Gastrocnemius medialis (tissue), 4 donors: ENCODE results near the gene ENPP5. TPM values are rescaled to one million over a fixed set of nuclear protein-coding genes. Genes with fewer than 3 reads are reported as not detected.

ENCODE experiments used
- ATAC-seq, 2 donors: fragments of 150-250 bp; one replicate each; pipeline ENCODE4 v1.9.1; 2016
- DNase-seq, 2 donors: peaks; one replicate each; pipeline ENCODE4 v3.0.0-alpha.2; 2019
- H3K27ac ChIP-seq, 4 donors: fragments of 200-600 bp; sonication (generic); 1 replicate in 1 of 4; 2 replicates in 3 of 4; pipeline ENCODE4 v1.5.1; 2016 to 2018; ENCODE audit warnings: mild to moderate bottlenecking in 2 of 4, moderate library complexity in 1 of 4
- H3K27me3 ChIP-seq, 3 donors: fragments of 200-600 bp; sonication (generic) in 2 of 3; 1 replicate in 1 of 3; 2 replicates in 2 of 3; pipeline versions ENCODE4 v1.5.1 to v1.6.0; 2016 to 2019; ENCODE audit warnings: mild to moderate bottlenecking in 1 of 3, moderate library complexity in 1 of 3
- H3K36me3 ChIP-seq, 2 donors: fragments of 200-600 bp; sonication (generic) in 1 of 2; one replicate each; pipeline ENCODE4 v1.5.1; 2017 to 2018
- H3K4me1 ChIP-seq, 2 donors: fragments of 200-600 bp; sonication (generic) in 1 of 2; one replicate each; pipeline ENCODE4 v1.5.1; 2016 to 2017; ENCODE audit warnings: mild to moderate bottlenecking in 2 of 2
- H3K4me3 ChIP-seq, 4 donors: fragments of 200-600 bp; sonication (generic) in 3 of 4; 1 replicate in 1 of 4; 2 replicates in 3 of 4; pipeline ENCODE4 v1.5.1; 2016 to 2019; ENCODE audit warnings: mild to moderate bottlenecking in 2 of 4
- H3K9me3 ChIP-seq, 3 donors: fragments of 200-600 bp; sonication (generic) in 2 of 3; 1 replicate in 1 of 3; 2 replicates in 2 of 3; pipeline ENCODE4 v1.5.1; 2016 to 2019
- CTCF ChIP-seq, 5 experiments: fragments of 450-650 bp in 3 of 5; fragments of 200-600 bp in 2 of 5; sonication (generic) in 2 of 5; IDR thresholded peaks in 4 of 5; conservative IDR thresholded peaks in 1 of 5; 1 replicate in 4 of 5; 2 replicates in 1 of 5; pipeline ENCODE4 v1.5.1; 2016 to 2019; ENCODE audit warnings: antibody characterized with exemption in 5 of 5, mild to moderate bottlenecking in 3 of 5, moderate library complexity in 3 of 5
- POLR2A ChIP-seq, 2 donors: fragments of 450-650 bp; IDR thresholded peaks; one replicate each; pipeline ENCODE4 v1.6.1; 2017; ENCODE audit warnings: antibody characterized with exemption in 2 of 2, mild to moderate bottlenecking in 2 of 2, moderate library complexity in 2 of 2
- in situ Hi-C, 4 donors: fragments of 200-750 bp; cut with MboI; loops; one replicate each; pipeline versions ENCODE4 v1.15.0 to v1.8.0; 2017; ENCODE audit warnings: low sequenced_read_pairs in 4 of 4
- intact Hi-C: fragments of 100-400 bp; cut with DNase I; formaldehyde crosslinking; loops from one replicate; pipeline ENCODE4 v1.15.1; 2023; ENCODE audit warnings: low total_unique reads
- total RNA-seq, 4 donors: library from RNA; depleted of rRNA; stranded (reverse); fragments of >200 nt; gene quantifications; one replicate each; pipeline versions ENCODE4 v1.1.0 to v1.2.3, GENCODE V29; 2016

Gene ENPP5
- total RNA-seq, 4 donors from 2014 or later = 9.9 to 28.3 (median 19.2) TPM

GRCh38 chr6:46144270-46144669 is 26.5 kb downstream of the ENPP5 start:
- in situ Hi-C loops (no loop called here), intact Hi-C loops (no loop called here)
- TF ChIP-seq POLR2A (IDR thresholded peaks at IDR 0.05) = no peak
- no peak for TF ChIP-seq CTCF (IDR thresholded peaks at IDR 0.05 in 4 of 5, conservative IDR thresholded peaks at IDR 0.05 in 1 of 5)
- Histone ChIP-seq H3K36me3 (peaks cover 3 to 5% of the 10 kb centered on the region in 2 donors), H3K27me3 (no peaks in the 10 kb centered on the region), H3K4me3 (no peak overlapping the region), H3K27ac (no peak overlapping the region), H3K4me1 (peaks cover 0 to 8% of the 10 kb centered on the region in 2 donors), H3K9me3 (no peaks in the 10 kb centered on the region)
- ATAC-seq = no peak
- DNase-seq = no peak

- no peaks in the 10 kb centered on the region for H3K9me3 ChIP-seq
- DNase-seq (no peak), ATAC-seq (no peak)
- in situ Hi-C loops (no loop called here), intact Hi-C loops (no loop called here)
- H3K4me3 ChIP-seq = no peak overlapping the region
- H3K36me3 ChIP-seq = peaks cover 2 to 3% of the 10 kb centered on the region in 2 donors
- H3K4me1 ChIP-seq = peaks cover 27 to 47% of the 10 kb centered on the region in 2 donors
- H3K27ac ChIP-seq = no peak overlapping the region
- H3K27me3 ChIP-seq = no peaks in the 10 kb centered on the region
- no peak for TF ChIP-seq CTCF (IDR thresholded peaks at IDR 0.05 in 4 of 5, conservative IDR thresholded peaks at IDR 0.05 in 1 of 5)
- no peak for TF ChIP-seq POLR2A (IDR thresholded peaks at IDR 0.05)
These were observed 32.5 kb downstream of the ENPP5 start for GRCh38 chr6:46138281-46138680.

- Histone ChIP-seq H3K36me3 (no peaks in the 10 kb centered on the region), H3K4me3 (no peak overlapping the region), H3K4me1 (peaks cover 27 to 51% of the 10 kb centered on the region in 2 donors), H3K27me3 (no peaks in the 10 kb centered on the region), H3K27ac (peak overlapping the region in 1 of 4 donors; percentile 9), H3K9me3 (no peaks in the 10 kb centered on the region)
- DNase-seq = no peak
- in situ Hi-C loops (no loop called here), intact Hi-C loops (no loop called here)
- TF ChIP-seq CTCF (IDR thresholded peaks at IDR 0.05 in 4 of 5, conservative IDR thresholded peaks at IDR 0.05 in 1 of 5) (no peak), POLR2A (IDR thresholded peaks at IDR 0.05) (no peak)
- no peak for ATAC-seq
These were observed 33.4 kb downstream of the ENPP5 start for GRCh38 chr6:46137387-46137786.

- in situ Hi-C loops (no loop called here), intact Hi-C loops (no loop called here)
- no peak for DNase-seq
- no peaks in the 10 kb centered on the region for H3K36me3 ChIP-seq
- no peaks in the 10 kb centered on the region for H3K9me3 ChIP-seq
- no peak overlapping the region for H3K4me3 ChIP-seq
- H3K27ac ChIP-seq = peak overlapping the region in 3 of 4 donors; percentile 7 to 9 (median 8)
- TF ChIP-seq CTCF (IDR thresholded peaks at IDR 0.05 in 4 of 5, conservative IDR thresholded peaks at IDR 0.05 in 1 of 5) (no peak), POLR2A (IDR thresholded peaks at IDR 0.05) (no peak)
- H3K27me3 ChIP-seq = no peaks in the 10 kb centered on the region
- peaks cover 27 to 51% of the 10 kb centered on the region in 2 donors for H3K4me1 ChIP-seq
- ATAC-seq = no peak
These were observed 33.9 kb downstream of the ENPP5 start for GRCh38 chr6:46136831-46137230.

- no peak for TF ChIP-seq CTCF (IDR thresholded peaks at IDR 0.05 in 4 of 5, conservative IDR thresholded peaks at IDR 0.05 in 1 of 5)
- no peak for TF ChIP-seq POLR2A (IDR thresholded peaks at IDR 0.05)
- no peak overlapping the region for H3K4me3 ChIP-seq
- H3K27me3 ChIP-seq = no peaks in the 10 kb centered on the region
- no peak for DNase-seq
- H3K27ac ChIP-seq = no peak overlapping the region
- ATAC-seq = no peak
- no peaks in the 10 kb centered on the region for H3K36me3 ChIP-seq
- intact Hi-C loops (no loop called here), in situ Hi-C loops (no loop called here)
- peaks cover 34 to 51% of the 10 kb centered on the region in 2 donors for H3K4me1 ChIP-seq
- H3K9me3 ChIP-seq = no peaks in the 10 kb centered on the region
These were observed 35.6 kb downstream of the ENPP5 start for GRCh38 chr6:46135176-46135575.
